K562 (cell line): Measurements from ENCODE around the gene PRKAR2B. TPM values are rescaled to one million over a fixed set of nuclear protein-coding genes. Genes with fewer than 3 reads are reported as not detected.
A peak's percentile ranks its signal among the peaks of the same experiment; 100 is the strongest.

Experiments used
- CC2D1A ChIP-seq: fragments of 450-650 bp; IDR thresholded peaks from 2 replicates; pipeline ENCODE4 v1.6.1; 2017; ENCODE audit warnings: mild to moderate bottlenecking
- DNMT1 ChIP-seq: fragments of 450-650 bp; IDR thresholded peaks from 2 replicates; pipeline ENCODE4 v1.6.1; 2016; ENCODE audit warnings: antibody characterized with exemption, mild to moderate bottlenecking
- EWSR1 ChIP-seq: fragments of 450-650 bp; IDR thresholded peaks from 2 replicates; pipeline ENCODE4 v1.6.1; 2018; ENCODE audit warnings: borderline replicate concordance, mild to moderate bottlenecking, low read depth, moderate library complexity; ENCODE audit not compliant: partially characterized antibody
- FOXA1 ChIP-seq: fragments of 450-650 bp; IDR thresholded peaks from 2 replicates; pipeline ENCODE4 v1.6.1; 2016; ENCODE audit warnings: mild to moderate bottlenecking, borderline replicate concordance
- LCOR ChIP-seq: sonication (generic); formaldehyde crosslinking; IDR thresholded peaks from 2 replicates; pipeline ENCODE4 v1.8.0; 2022; ENCODE audit warnings: mild to moderate bottlenecking, missing genetic modification reagents
- NONO ChIP-seq, 2 experiments: fragments of 200-400 bp in 1 of 2; fragments of 450-650 bp in 1 of 2; formaldehyde crosslinking in 1 of 2; IDR thresholded peaks; 2 replicates each; pipeline ENCODE4 v1.6.1; 2017; ENCODE audit warnings: low read depth in 2 of 2, mild to moderate bottlenecking in 2 of 2, moderate library complexity in 2 of 2, low read length in 1 of 2
- PHF8 ChIP-seq: fragments of 200-600 bp; sonication (generic); IDR thresholded peaks from 2 replicates; pipeline ENCODE4 v1.6.1; 2012; ENCODE audit warnings: mixed run types, mild to moderate bottlenecking, inconsistent platforms, low read length, moderate library complexity, borderline replicate concordance
- RBM25 ChIP-seq: fragments of 200-400 bp; formaldehyde crosslinking; IDR thresholded peaks from 2 replicates; pipeline ENCODE4 v1.6.1; 2018; ENCODE audit warnings: low read length, low read depth, moderate library complexity; ENCODE audit not compliant: severe bottlenecking
- TAF1 ChIP-seq: IDR thresholded peaks from 2 replicates; pipeline ENCODE4 v1.6.1; 2011; ENCODE audit warnings: mild to moderate bottlenecking, low read length, moderate library complexity; ENCODE audit not compliant: insufficient read depth, control insufficient read depth, severe bottlenecking; ENCODE audit errors: extremely low read depth
- TBP ChIP-seq: optimal IDR thresholded peaks from 2 replicates; pipeline ENCODE3; 2011; ENCODE audit warnings: low read depth, low read length, improper control_type of control experiment
- ZKSCAN8 ChIP-seq: fragments of 200-800 bp; sonication (Bioruptor generic); IDR thresholded peaks from 2 replicates; pipeline ENCODE4 v1.6.1; 2016; ENCODE audit warnings: missing genetic modification characterization, missing compliant biosample characterization
- ZNF311 ChIP-seq: fragments of 250-450 bp; sonication (Bioruptor Pico); IDR thresholded peaks from 2 replicates; pipeline ENCODE4 v1.4.0; 2020; ENCODE audit warnings: mild to moderate bottlenecking, moderate library complexity
- ZNF347 ChIP-seq: fragments of 450-650 bp; formaldehyde crosslinking; IDR thresholded peaks from 2 replicates; pipeline ENCODE4 v1.4.0; 2020; ENCODE audit warnings: low read depth, mild to moderate bottlenecking, moderate library complexity
- ZSCAN32 ChIP-seq: fragments of 450-650 bp; formaldehyde crosslinking; IDR thresholded peaks from 2 replicates; pipeline ENCODE4 v1.4.0; 2020; ENCODE audit warnings: mild to moderate bottlenecking, moderate library complexity
- polyA plus RNA-seq, 8 experiments: library from polyadenylated mRNA; depleted of rRNA in 4 of 8; stranded (reverse) in 5 of 8; unstranded in 3 of 8; fragments of >200 nt; fragmentation: Nextera tagmentation in 2 of 8; fragmentation: Illumina TruSeq in 1 of 8; extraction: Ambion mirVana in 2 of 8; extraction: Trizol in 1 of 8; gene quantifications; 2 replicates each; pipeline versions ENCODE4 v1.2.1 to v1.2.3, GENCODE V29; 2011 to 2014; ENCODE audit warnings: inconsistent platforms in 1 of 8, missing spikeins in 1 of 8
- total RNA-seq, 7 experiments: library from RNA; depleted of rRNA in 6 of 7; stranded (reverse); fragments of >200 nt in 6 of 7; fragmentation: Illumina TruSeq in 2 of 7; extraction: Trizol in 2 of 7; gene quantifications; 2 replicates each; pipeline versions ENCODE4 v1.2.1 to v1.2.3, GENCODE V29; 2011 to 2021; ENCODE audit warnings: low replicate concordance in 1 of 7
- TF ChIP-seq, protein P1 (sequence below): fragments of 450-650 bp; IDR thresholded peaks from 2 replicates; pipeline ENCODE4 v1.6.1; 2016; ENCODE audit warnings: antibody characterized with exemption
- TF ChIP-seq, protein P2 (sequence below): fragments of 450-650 bp; formaldehyde crosslinking; IDR thresholded peaks from 2 replicates; pipeline ENCODE4 v1.4.0; 2020; ENCODE audit warnings: mild to moderate bottlenecking, moderate library complexity
- TF ChIP-seq, protein P3 (sequence below): sonication (generic); formaldehyde crosslinking; IDR thresholded peaks from 2 replicates; pipeline ENCODE4 v1.8.1; 2023; ENCODE audit warnings: mild to moderate bottlenecking, missing genetic modification reagents, moderate library complexity
- TF ChIP-seq, protein P4 (sequence below), 2 experiments: fragments of 450-650 bp; IDR thresholded peaks; 2 replicates each; pipeline ENCODE4 v1.6.1; 2018; ENCODE audit warnings: mild to moderate bottlenecking in 2 of 2, low read depth in 1 of 2; ENCODE audit not compliant: partially characterized antibody in 2 of 2
- TF ChIP-seq, protein P5 (sequence below): fragments of 250-450 bp; sonication (Bioruptor Pico); IDR thresholded peaks from 2 replicates; pipeline ENCODE4 v1.8.0; 2021; ENCODE audit warnings: mild to moderate bottlenecking, moderate library complexity

The PRKAR2B gene
- total and polyA plus RNA-seq, 9 of the 15 experiments (the other 6 are each of a cell fraction or from before 2014, with no cell fraction given) = 59.0 to 173 (median 129) TPM

DNA sequence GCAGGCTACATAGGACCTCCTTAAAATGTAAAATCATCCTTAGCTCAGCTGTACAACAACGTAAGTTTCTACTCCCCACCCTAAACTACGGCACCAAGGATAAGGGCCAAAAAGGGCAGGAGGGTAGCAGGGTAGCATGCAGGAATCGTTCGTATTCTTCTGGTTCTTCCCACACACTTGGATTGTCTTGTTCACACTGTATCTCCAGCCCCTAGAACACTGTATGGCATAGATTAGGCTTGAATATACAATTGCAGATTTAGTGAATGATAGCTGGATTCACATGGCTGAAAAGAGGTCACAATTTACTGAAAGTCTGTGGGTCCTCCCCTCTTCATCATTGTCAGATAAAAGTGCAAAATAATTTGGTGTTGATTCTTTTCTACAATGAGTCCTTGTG lies 28.2 kb upstream of the PRKAR2B start (continued):
- TF ChIP-seq, protein P1, sequence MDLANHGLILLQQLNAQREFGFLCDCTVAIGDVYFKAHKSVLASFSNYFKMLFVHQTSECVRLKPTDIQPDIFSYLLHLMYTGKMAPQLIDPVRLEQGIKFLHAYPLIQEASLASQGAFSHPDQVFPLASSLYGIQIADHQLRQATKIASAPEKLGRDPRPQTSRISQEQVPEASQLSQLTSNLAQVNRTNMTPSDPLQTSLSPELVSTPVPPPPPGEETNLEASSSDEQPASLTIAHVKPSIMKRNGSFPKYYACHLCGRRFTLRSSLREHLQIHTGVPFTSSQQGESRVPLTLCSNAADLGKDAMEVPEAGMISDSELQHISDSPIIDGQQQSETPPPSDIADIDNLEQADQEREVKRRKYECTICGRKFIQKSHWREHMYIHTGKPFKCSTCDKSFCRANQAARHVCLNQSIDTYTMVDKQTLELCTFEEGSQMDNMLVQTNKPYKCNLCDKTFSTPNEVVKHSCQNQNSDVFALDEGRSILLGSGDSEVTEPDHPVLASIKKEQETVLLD = peak; percentile 53; the same call in 1 of the 2 replicates
- TF ChIP-seq ZSCAN32 (CRISPR knock-in tag) (no peak), TBP (no peak), EWSR1 (no peak), NONO (IDR thresholded peaks at IDR 0.05; ENCODE audit: low read depth in 2 of 2, low read length in 1 of 2) (no peak), ZKSCAN8 (CRISPR knock-in tag) (no peak), FOXA1 (no peak), CC2D1A (no peak), LCOR (no peak), PHF8 (no peak), RBM25 (no peak), ZNF347 (no peak), DNMT1 (no peak), TAF1 (no peak), ZNF311 (CRISPR knock-in tag) (no peak)
- TF ChIP-seq, protein P2, sequence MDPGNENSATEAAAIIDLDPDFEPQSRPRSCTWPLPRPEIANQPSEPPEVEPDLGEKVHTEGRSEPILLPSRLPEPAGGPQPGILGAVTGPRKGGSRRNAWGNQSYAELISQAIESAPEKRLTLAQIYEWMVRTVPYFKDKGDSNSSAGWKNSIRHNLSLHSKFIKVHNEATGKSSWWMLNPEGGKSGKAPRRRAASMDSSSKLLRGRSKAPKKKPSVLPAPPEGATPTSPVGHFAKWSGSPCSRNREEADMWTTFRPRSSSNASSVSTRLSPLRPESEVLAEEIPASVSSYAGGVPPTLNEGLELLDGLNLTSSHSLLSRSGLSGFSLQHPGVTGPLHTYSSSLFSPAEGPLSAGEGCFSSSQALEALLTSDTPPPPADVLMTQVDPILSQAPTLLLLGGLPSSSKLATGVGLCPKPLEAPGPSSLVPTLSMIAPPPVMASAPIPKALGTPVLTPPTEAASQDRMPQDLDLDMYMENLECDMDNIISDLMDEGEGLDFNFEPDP (CRISPR knock-in tag) = no peak
- TF ChIP-seq, protein P3, sequence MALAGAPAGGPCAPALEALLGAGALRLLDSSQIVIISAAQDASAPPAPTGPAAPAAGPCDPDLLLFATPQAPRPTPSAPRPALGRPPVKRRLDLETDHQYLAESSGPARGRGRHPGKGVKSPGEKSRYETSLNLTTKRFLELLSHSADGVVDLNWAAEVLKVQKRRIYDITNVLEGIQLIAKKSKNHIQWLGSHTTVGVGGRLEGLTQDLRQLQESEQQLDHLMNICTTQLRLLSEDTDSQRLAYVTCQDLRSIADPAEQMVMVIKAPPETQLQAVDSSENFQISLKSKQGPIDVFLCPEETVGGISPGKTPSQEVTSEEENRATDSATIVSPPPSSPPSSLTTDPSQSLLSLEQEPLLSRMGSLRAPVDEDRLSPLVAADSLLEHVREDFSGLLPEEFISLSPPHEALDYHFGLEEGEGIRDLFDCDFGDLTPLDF (CRISPR knock-in tag) = no peak
- TF ChIP-seq, protein P4, sequence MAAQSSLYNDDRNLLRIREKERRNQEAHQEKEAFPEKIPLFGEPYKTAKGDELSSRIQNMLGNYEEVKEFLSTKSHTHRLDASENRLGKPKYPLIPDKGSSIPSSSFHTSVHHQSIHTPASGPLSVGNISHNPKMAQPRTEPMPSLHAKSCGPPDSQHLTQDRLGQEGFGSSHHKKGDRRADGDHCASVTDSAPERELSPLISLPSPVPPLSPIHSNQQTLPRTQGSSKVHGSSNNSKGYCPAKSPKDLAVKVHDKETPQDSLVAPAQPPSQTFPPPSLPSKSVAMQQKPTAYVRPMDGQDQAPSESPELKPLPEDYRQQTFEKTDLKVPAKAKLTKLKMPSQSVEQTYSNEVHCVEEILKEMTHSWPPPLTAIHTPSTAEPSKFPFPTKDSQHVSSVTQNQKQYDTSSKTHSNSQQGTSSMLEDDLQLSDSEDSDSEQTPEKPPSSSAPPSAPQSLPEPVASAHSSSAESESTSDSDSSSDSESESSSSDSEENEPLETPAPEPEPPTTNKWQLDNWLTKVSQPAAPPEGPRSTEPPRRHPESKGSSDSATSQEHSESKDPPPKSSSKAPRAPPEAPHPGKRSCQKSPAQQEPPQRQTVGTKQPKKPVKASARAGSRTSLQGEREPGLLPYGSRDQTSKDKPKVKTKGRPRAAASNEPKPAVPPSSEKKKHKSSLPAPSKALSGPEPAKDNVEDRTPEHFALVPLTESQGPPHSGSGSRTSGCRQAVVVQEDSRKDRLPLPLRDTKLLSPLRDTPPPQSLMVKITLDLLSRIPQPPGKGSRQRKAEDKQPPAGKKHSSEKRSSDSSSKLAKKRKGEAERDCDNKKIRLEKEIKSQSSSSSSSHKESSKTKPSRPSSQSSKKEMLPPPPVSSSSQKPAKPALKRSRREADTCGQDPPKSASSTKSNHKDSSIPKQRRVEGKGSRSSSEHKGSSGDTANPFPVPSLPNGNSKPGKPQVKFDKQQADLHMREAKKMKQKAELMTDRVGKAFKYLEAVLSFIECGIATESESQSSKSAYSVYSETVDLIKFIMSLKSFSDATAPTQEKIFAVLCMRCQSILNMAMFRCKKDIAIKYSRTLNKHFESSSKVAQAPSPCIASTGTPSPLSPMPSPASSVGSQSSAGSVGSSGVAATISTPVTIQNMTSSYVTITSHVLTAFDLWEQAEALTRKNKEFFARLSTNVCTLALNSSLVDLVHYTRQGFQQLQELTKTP (IDR thresholded peaks at IDR 0.05; ENCODE audit: low read depth in 1 of 2, partially characterized antibody in 2 of 2) = peak in 1 of 2 experiments; percentile 14
- TF ChIP-seq, protein P5, sequence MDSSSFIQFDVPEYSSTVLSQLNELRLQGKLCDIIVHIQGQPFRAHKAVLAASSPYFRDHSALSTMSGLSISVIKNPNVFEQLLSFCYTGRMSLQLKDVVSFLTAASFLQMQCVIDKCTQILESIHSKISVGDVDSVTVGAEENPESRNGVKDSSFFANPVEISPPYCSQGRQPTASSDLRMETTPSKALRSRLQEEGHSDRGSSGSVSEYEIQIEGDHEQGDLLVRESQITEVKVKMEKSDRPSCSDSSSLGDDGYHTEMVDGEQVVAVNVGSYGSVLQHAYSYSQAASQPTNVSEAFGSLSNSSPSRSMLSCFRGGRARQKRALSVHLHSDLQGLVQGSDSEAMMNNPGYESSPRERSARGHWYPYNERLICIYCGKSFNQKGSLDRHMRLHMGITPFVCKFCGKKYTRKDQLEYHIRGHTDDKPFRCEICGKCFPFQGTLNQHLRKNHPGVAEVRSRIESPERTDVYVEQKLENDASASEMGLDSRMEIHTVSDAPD (CRISPR knock-in tag) = no peak
